Activated gamma-delta T cell (primary cell): ENCODE results near the gene URB1.
A peak's percentile ranks its signal among the peaks of the same experiment; 100 is the strongest.

Experiments
- DNase-seq: peaks from one replicate; lab custom pipeline; 2025; lab: John Stamatoyannopoulos, UW

The URB1 gene

GRCh38 chr21:32297449-32297848 lies 95.4 kb downstream of the URB1 start:
- DNase-seq: no peak

- no peak for DNase-seq
These were observed 107.3 kb downstream of the URB1 start for GRCh38 chr21:32285476-32285875.

- DNase-seq: no peak
These were observed 109.8 kb downstream of the URB1 start for GRCh38 chr21:32282992-32283391.

GRCh38 chr21:32281531-32281930 lies 111.3 kb downstream of the URB1 start:
- DNase-seq: no peak

GRCh38 chr21:32279377-32279680 lies 113.5 kb downstream of the URB1 start:
- no peak for DNase-seq

GRCh38 chr21:32278518-32279376 lies 114.1 kb downstream of the URB1 start, which contains the start of gene MIS18A:
Gene MIS18A (minus strand): TSS chr21:32279049. CDS start chr21:32279014, 35 bp downstream.
- peak; percentile 96 for DNase-seq

- no peak for DNase-seq
These were observed 114.7 kb downstream of the URB1 start for GRCh38 chr21:32278103-32278502.

- DNase-seq: no peak
These were observed 116.1 kb downstream of the URB1 start for GRCh38 chr21:32276671-32277070.

GRCh38 chr21:32270748-32271147 lies 122.1 kb downstream of the URB1 start:
- no peak for DNase-seq

GRCh38 chr21:32265321-32265720 lies 127.5 kb downstream of the URB1 start:
- peak; percentile 9 for DNase-seq

GRCh38 chr21:32261929-32262328 lies 130.9 kb downstream of the URB1 start:
- DNase-seq: no peak
